Measurements from ENCODE around the gene FOXF2. TPM values are rescaled to one million over a fixed set of nuclear protein-coding genes. Genes with fewer than 3 reads are reported as not detected.
"Not testable (repeated sequence)": the region's sequence is repeated elsewhere in the genome, so short reads cannot be mapped to it uniquely, and the experiment has no call there.

FOXF2 gene
- total RNA-seq, 1 experiment from 2014 or later, result 48.2 TPM

GRCh38 chr6:1365686-1366085 is 23.7 kb upstream of the FOXF2 start:
- no peak overlapping the region for H3K27ac ChIP-seq
- peaks cover 19% of the 10 kb centered on the region for H3K4me1 ChIP-seq (replicated peaks)
- H3K27me3 ChIP-seq (replicated peaks), result no peaks in the 10 kb centered on the region
- no peak overlapping the region for H3K4me3 ChIP-seq
- H3K9me3 ChIP-seq (replicated peaks), result no peaks in the 10 kb centered on the region
- peaks cover 7% of the 10 kb centered on the region; the same call in 1 of the 2 replicates for H3K36me3 ChIP-seq
- no peak for DNase-seq (ENCODE audit: low read depth in 1 of 2, low spot score in 2 of 2)

- peaks cover 19% of the 10 kb centered on the region for H3K4me1 ChIP-seq (replicated peaks)
- H3K27me3 ChIP-seq (replicated peaks), result no peaks in the 10 kb centered on the region
- no peaks in the 10 kb centered on the region for H3K9me3 ChIP-seq (replicated peaks)
- H3K27ac ChIP-seq, result no peak overlapping the region
- H3K4me3 ChIP-seq, result no peak overlapping the region
- peaks cover 9% of the 10 kb centered on the region; the same call in 1 of the 2 replicates for H3K36me3 ChIP-seq
- DNase-seq (ENCODE audit: low read depth in 1 of 2, low spot score in 2 of 2), result peak in 1 of 2 experiments; percentile 21
These were observed 21.6 kb upstream of the FOXF2 start for GRCh38 chr6:1367771-1368170.

GRCh38 chr6:1368940-1369339 is 20.4 kb upstream of the FOXF2 start:
- DNase-seq (ENCODE audit: low read depth in 1 of 2, low spot score in 2 of 2), result no peak
- Histone ChIP-seq H3K27ac (no peak overlapping the region), H3K4me3 (no peak overlapping the region), H3K27me3 (replicated peaks) (no peaks in the 10 kb centered on the region), H3K4me1 (replicated peaks) (peaks cover 19% of the 10 kb centered on the region), H3K36me3 (peaks cover 11% of the 10 kb centered on the region; the same call in 1 of the 2 replicates), H3K9me3 (replicated peaks) (no peaks in the 10 kb centered on the region)

- H3K4me1 ChIP-seq (replicated peaks), result peaks cover 19% of the 10 kb centered on the region
- H3K27me3 ChIP-seq (replicated peaks); DNase-seq (ENCODE audit: low read depth in 1 of 2, low spot score in 2 of 2); H3K9me3 ChIP-seq (replicated peaks); H3K27ac ChIP-seq; H3K4me3 ChIP-seq: not testable (repeated sequence)
- H3K36me3 ChIP-seq, result peaks cover 11% of the 10 kb centered on the region; the same call in 1 of the 2 replicates
These were observed 19.7 kb upstream of the FOXF2 start for GRCh38 chr6:1369695-1370094.

GRCh38 chr6:1371933-1372332 is 17.4 kb upstream of the FOXF2 start:
- Histone ChIP-seq H3K27me3 (replicated peaks) (no peaks in the 10 kb centered on the region), H3K4me3 (no peak overlapping the region), H3K27ac (no peak overlapping the region), H3K4me1 (replicated peaks) (peaks cover 5% of the 10 kb centered on the region), H3K9me3 (replicated peaks) (no peaks in the 10 kb centered on the region), H3K36me3 (peaks cover 11% of the 10 kb centered on the region; the same call in 1 of the 2 replicates)
- peak in 1 of 2 experiments; percentile 16 for DNase-seq (ENCODE audit: low read depth in 1 of 2, low spot score in 2 of 2)

GRCh38 chr6:1372690-1373089 is 16.7 kb upstream of the FOXF2 start:
- no peak overlapping the region for H3K27ac ChIP-seq
- H3K4me3 ChIP-seq, result no peak overlapping the region
- H3K36me3 ChIP-seq, result peaks cover 11% of the 10 kb centered on the region
- H3K9me3 ChIP-seq (replicated peaks), result no peaks in the 10 kb centered on the region
- DNase-seq (ENCODE audit: low read depth in 1 of 2, low spot score in 2 of 2), result no peak
- H3K4me1 ChIP-seq (replicated peaks), result no peaks in the 10 kb centered on the region; the same call in 1 of the 2 replicates
- no peaks in the 10 kb centered on the region for H3K27me3 ChIP-seq (replicated peaks)

- H3K27ac ChIP-seq, result no peak overlapping the region
- H3K4me3 ChIP-seq, result no peak overlapping the region
- peak in 1 of 2 experiments; percentile 17 for DNase-seq (ENCODE audit: low read depth in 1 of 2, low spot score in 2 of 2)
- peaks cover 18% of the 10 kb centered on the region for H3K36me3 ChIP-seq
- no peaks in the 10 kb centered on the region for H3K27me3 ChIP-seq (replicated peaks)
- H3K4me1 ChIP-seq (replicated peaks), result peaks cover 7% of the 10 kb centered on the region
- peaks cover 1% of the 10 kb centered on the region; the same call in 1 of the 2 replicates for H3K9me3 ChIP-seq (replicated peaks)
These were observed 12.7 kb upstream of the FOXF2 start for GRCh38 chr6:1376653-1377052.

GRCh38 chr6:1377526-1377925 is 11.8 kb upstream of the FOXF2 start:
- peaks cover 2% of the 10 kb centered on the region; the same call in 1 of the 2 replicates for H3K9me3 ChIP-seq (replicated peaks)
- DNase-seq (ENCODE audit: low read depth in 1 of 2, low spot score in 2 of 2), result no peak
- no peak overlapping the region for H3K27ac ChIP-seq
- peaks cover 25% of the 10 kb centered on the region for H3K36me3 ChIP-seq
- no peak overlapping the region for H3K4me3 ChIP-seq
- no peaks in the 10 kb centered on the region for H3K27me3 ChIP-seq (replicated peaks)
- H3K4me1 ChIP-seq (replicated peaks), result peaks cover 15% of the 10 kb centered on the region

GRCh38 chr6:1378065-1379016 is 11.0 kb upstream of the FOXF2 start:
- Histone ChIP-seq H3K36me3 (peaks cover 30% of the 10 kb centered on the region), H3K27ac (no peak overlapping the region), H3K9me3 (replicated peaks) (peaks cover 2% of the 10 kb centered on the region; the same call in 1 of the 2 replicates), H3K4me1 (replicated peaks) (peaks cover 24% of the 10 kb centered on the region), H3K27me3 (replicated peaks) (no peaks in the 10 kb centered on the region), H3K4me3 (no peak overlapping the region)
- DNase-seq (ENCODE audit: low read depth in 1 of 2, low spot score in 2 of 2), result peak in 1 of 2 experiments; percentile 33

GRCh38 chr6:1379017-1379787 is 10.2 kb upstream of the FOXF2 start:
- Histone ChIP-seq H3K4me3 (no peak overlapping the region), H3K9me3 (replicated peaks) (peaks cover 2% of the 10 kb centered on the region; the same call in 1 of the 2 replicates), H3K27ac (no peak overlapping the region), H3K36me3 (peaks cover 34% of the 10 kb centered on the region), H3K27me3 (replicated peaks) (no peaks in the 10 kb centered on the region), H3K4me1 (replicated peaks) (peaks cover 32% of the 10 kb centered on the region)
- no peak for DNase-seq (ENCODE audit: low read depth in 1 of 2, low spot score in 2 of 2)

GRCh38 chr6:1379788-1380147 is 9.6 kb upstream of the FOXF2 start:
- H3K4me3 ChIP-seq, result no peak overlapping the region
- peaks cover 2% of the 10 kb centered on the region; the same call in 1 of the 2 replicates for H3K9me3 ChIP-seq (replicated peaks)
- peaks cover 40% of the 10 kb centered on the region for H3K36me3 ChIP-seq
- peak in 1 of 2 experiments; percentile 16 for DNase-seq (ENCODE audit: low read depth in 1 of 2, low spot score in 2 of 2)
- peaks cover 38% of the 10 kb centered on the region for H3K4me1 ChIP-seq (replicated peaks)
- no peak overlapping the region for H3K27ac ChIP-seq
- no peaks in the 10 kb centered on the region for H3K27me3 ChIP-seq (replicated peaks)

GRCh38 chr6:1380625-1381427 is 8.6 kb upstream of the FOXF2 start:
- Histone ChIP-seq H3K27me3 (replicated peaks) (no peaks in the 10 kb centered on the region), H3K9me3 (replicated peaks) (peaks cover 2% of the 10 kb centered on the region; the same call in 1 of the 2 replicates), H3K27ac (no peak overlapping the region), H3K4me3 (no peak overlapping the region), H3K36me3 (peaks cover 41% of the 10 kb centered on the region), H3K4me1 (replicated peaks) (peaks cover 47% of the 10 kb centered on the region)
- peak in 1 of 2 experiments; percentile 19 for DNase-seq (ENCODE audit: low read depth in 1 of 2, low spot score in 2 of 2)

All from SJSA1 (cell line).